NCI-H510A (cell line): Measurements from ENCODE around the gene ZBTB20.

Experiments
- DNase-seq: peaks from one replicate; lab custom pipeline; 2025; lab: John Stamatoyannopoulos, UW

The ZBTB20 gene

DNA sequence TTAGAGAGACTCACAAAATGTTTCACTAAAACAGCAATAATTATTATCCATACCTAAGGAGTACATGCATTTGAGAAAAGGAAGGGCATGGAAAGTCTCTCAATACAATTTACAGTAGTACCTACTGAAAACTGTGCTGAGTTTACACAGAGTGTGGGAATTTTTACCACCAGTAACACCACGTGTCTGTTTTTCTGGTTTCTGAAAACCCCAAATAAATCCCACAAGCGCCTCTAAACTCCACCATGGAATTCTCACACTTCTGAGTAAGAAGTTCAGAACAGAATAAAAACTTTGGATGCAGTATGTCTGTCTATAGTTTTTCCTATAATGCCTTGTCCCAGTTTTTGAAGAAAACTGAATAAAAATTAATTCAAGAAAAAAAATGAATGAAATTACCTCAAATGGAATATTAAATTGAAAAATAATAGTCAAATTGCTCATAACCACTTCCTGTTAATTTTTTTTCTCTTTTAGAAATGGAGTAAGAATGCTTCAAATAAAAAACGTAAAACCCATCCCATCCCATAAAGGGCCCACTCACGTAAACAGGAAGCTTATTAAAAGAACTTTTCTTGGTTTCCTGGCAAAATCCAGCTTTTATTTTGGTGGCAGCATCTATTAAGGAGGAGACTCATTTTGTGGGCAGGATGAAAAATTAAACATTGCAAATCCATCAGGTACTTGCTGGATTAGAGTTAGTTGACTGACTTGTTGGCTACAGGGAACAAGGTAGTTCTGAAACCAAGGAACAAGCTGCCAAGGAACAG is 475.2 kb downstream of the ZBTB20 start:
- no peak for DNase-seq

DNA sequence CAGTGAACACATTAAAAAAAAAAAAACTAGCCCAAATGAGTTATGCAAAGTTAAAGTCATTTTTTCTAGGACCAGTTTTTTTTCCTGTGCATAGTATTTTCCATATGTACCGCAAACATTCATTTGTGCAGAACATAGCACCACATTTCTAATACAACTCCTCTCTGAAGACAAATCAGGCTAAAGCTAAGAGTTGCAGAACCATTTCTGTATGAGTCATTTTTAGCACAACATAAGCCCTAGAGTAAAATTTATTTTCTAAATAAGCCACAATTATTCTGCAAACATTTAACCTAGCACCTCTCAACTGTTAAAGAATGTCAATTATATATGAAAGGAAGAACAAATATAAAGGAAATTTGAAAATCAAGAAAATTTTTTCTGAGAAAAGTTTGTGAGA is 477.5 kb downstream of the ZBTB20 start:
- DNase-seq = no peak

DNA sequence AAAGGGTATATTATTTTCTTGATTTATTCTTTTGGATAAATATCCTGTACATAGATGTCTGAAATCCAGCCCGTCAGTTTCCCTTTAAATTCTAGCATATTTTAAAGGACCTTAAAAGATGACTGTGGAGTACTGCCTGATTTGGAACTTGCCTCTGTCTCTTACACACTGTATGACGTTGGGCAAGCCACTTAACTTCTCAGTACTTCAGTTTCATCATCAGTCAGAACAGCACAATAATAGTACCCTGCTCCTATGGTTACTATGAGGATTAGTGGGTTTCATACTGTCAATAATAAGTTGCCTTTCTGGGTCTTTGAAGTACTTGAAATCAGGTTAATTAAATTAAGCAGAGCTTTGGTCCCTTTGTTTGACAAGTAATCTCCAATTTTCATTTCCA is 479.0 kb downstream of the ZBTB20 start:
- DNase-seq = no peak

DNA sequence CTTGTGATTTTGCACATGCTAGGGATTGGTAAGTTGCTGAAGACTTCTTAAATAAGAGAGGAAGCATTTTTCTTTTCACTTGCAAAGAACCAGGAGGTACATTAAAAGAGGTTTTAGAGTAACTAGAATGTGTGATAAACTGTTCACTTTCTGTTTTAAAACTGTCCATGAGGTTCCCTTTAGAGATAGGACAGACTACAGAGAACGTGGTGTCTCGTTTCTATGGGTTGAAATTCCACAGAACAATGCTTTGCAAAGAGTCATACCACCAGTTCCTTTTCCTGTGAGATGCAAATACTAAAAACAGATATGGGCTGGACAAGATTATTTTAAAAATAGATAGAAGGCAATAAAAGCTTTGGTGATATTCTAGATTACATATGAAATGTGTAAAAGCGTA is 480.5 kb downstream of the ZBTB20 start:
- no peak for DNase-seq

DNA sequence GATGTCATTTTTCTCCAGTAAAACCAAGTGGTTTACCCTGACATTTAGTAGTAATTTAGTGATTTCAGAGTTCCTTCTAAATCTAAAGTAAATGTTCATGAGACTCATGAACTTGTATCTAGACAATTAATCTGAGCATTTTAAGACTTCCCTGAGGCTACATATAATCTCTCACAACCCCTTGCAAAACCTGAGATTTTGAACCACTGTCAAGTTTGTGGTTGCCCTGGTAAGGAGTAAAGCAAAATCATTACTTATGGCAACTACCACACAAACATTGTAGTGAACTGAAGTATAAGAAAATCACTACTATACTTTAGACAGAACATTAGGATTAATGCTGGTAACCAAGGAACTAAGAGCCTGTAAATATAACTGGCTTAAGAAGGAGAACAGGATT is 483.1 kb downstream of the ZBTB20 start:
- DNase-seq = no peak

DNA sequence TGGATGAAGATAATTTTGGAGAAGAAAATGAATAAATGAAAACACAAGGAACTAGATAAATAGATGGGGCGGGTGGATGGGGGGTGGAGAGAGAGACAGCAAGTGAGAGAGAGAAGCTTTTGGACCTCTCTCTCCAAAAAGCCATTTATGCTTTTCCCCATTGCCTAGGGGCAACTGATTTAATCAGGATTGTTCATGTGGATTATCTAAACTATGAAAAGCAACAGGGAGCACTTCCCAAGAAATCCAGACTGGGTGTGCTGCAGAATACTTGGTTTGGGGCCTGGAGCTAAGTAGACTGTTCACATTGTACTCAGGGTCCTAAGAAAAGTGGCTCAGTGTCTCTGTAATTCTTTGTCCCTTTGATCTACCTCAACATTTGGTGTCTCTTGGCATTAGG is 486.3 kb downstream of the ZBTB20 start:
- no peak for DNase-seq

DNA sequence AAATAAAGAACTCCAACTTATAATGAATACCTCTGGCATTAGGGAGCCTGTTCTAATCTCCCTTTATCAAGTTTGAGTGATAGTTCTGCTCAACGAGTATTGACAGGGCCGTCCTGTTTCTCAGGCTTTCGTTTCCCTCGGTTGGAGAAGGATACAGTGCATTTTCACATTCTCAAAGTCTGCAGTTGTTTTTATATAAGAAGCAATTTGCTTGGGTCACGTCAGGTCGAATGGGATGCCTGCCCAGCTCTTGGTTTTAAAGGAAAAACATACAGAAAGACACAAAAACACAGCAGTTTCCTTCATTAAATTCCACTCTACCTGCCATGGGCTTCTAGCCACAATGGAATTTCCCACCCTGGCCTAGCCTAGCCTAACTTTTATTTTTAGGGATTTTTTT is 487.0 kb downstream of the ZBTB20 start:
- DNase-seq = no peak

DNA sequence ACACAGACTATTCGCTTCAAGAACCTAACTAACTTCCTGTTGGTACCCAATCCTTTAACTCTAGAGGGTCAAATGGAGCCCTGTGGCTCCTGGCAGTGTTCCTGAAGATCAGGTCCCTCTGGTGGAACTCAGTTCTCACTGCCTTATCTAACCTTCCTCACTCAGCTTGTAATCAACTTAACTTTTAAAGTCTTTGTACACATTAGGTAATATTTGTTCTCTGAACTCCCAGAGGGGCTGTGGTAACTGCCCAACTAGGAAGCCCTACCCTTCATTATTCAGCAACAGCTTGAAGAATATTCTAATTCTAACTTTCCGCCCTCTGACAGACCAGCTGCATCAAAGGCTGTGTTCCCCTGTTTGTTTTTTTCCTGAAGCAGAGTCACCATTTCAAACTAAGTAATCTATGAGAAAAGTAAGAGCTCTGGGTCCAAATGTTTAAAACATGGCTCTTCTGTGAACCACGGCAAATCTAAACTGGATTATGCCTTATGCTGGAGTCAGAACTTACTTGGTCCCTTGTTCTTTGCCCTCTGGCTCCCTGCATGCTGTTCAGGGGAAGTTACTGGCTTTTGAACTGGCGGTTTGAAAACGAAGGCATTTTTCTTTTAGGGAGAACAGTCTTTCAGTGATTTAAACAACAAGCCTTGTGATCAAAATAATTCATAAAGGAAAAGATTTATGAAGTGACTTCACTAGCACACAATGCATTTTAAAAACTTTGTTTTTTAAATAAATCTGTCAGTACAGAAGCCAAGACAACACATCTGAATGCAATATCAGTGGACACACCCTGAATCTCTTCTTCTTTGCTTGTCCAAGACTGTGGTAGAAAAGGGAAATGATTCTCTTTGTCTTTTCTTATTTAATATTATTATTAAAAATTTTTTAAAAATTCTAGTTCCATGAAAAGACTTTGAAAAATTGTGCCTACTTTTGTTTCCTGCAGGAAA is 487.7 kb downstream of the ZBTB20 start:
- no peak for DNase-seq

DNA sequence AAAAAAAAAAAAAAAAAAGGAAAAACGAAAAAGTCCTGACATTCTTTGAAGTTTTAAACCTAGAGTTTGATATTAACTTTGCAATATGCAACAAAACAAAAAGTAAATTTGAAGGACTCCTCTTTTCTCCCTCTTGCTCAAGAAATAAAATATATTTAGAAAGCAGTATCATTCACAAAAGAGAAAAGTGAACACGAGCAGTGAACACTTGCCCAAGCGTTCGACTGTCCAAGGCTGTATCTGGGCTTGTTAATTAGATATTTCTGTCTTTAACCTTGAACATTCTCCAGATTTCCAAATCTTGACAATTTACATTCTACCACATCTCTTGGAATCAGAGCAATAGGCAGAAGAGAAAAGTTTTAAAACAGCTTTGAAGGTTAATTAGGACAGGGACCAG is 495.5 kb downstream of the ZBTB20 start:
- DNase-seq = no peak

DNA sequence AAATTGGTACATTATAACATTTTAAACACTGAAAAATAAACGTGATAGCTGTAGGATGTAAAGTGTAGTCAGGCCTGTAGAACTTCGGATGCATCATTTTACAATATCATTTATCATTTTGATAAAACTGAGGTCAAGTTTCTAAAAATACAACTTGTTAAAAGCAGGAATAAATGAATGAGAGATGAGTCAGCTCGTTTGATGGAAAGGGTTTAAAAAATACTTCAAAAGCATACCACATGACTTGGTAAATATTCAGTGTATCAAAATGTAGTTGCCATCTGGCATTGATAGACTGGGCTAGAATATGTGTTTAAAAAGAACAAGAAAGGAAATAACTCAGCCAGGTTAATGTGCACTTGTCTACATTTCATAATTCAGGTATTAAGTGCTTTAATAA is 496.3 kb downstream of the ZBTB20 start:
- no peak for DNase-seq

DNA sequence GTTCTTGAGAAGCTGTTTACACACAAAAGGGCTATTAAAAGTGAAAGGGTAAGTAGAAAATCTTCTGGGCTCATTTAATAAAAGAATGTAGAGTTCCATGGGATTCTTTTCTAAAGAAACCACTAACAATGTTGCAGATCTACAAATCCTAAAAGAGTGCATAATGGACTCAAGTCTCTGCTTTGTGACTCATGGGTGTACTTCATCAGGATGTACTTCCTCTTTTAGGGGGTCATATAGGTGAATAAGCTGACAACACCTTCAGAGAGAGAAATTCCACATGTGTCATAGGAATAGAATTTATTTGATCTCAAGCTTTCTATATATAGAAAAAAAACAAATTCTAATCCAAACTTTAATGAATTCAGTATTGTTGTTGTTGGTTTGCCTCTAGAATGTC is 497.8 kb downstream of the ZBTB20 start:
- no peak for DNase-seq

DNA sequence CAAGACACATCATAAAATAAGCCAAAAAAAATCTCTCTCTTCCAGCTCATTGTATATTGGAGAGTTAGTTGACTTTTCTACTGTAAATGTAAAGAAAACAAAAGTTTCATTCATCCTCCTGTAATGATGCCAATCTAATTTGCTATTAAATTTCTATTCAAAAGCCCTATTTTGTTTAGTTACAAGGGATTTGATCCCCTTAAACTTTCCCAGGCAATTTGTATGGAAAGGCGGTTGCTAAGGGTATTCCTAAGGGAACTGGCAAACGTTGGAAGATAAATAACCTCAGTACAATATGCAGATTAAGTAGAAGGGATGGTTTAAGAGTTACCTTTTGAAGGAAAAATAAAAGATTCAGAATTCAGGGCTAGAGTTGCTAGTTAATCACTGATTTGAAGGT is 500.6 kb downstream of the ZBTB20 start:
- DNase-seq = no peak

DNA sequence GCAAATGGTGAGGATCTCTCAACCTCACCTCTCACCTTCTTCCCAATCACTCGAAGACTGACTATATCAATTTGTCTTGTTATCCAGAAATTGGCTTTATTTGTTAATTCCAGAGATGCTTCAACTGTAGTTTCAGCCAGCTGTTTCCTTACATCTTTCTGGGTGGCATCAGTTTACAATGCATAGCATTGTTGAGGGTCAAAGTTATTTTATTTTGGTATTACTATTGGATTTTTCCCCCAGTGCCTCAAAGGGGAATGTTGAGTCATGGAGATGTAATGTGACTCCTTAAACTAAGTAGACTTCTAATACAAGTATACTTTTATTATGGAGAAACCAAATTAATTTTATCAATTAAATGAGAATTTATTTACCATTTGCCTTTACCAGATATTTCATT is 501.7 kb downstream of the ZBTB20 start:
- no peak for DNase-seq

DNA sequence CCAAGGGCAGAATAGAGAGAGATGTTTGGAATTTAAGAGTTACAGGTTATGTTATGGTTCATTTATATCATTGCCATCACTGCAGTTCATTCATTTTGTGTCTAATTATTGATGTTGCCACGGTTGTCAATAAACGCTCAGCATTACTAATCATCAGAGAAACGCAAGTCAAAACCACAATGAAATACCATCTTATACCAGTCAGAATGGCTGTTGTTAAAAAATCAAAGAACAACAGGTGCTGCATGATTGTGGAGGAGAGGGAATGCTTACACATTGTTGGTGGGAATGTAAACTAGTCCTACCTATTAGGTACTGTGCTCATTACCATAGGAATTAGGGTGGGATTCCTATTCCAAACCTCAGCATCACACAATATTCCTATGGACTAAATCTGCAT is 502.7 kb downstream of the ZBTB20 start:
- no peak for DNase-seq

DNA sequence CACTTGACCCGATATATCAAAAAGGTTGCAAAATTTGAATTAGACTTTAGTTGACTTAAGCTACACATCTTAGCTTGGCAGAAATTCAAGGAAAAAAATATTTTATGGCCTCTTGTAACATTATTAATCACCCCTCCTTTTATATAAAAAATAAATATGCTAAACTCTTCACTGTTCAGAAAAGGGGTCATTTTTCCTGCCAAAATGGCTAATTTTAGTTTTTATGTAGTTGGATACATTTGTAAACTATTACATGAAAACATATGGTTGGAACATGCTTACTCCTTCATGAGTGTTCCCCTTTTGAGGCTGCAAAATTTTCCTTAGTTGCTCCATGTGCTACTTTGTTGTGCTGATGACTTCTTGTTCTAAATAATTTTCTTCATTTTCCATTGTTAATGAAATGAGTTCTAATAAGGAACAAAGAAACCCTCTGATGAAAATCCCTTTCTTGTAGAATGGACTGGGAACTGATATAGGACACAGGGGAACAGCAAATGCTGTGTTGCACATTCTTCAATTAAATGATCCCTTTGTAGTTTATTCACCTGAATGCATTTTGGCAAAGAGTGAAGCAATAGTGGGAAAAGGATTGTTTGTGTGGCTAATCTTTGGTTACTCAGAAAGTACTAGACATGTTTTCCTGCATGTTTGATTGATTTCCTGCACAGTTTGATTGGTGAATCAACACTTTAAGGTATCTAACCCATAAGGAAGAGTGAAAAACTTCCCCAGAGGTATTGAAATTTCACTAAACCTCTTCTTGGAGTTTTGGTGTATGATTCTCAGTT is 503.9 kb downstream of the ZBTB20 start:
- DNase-seq = no peak

DNA sequence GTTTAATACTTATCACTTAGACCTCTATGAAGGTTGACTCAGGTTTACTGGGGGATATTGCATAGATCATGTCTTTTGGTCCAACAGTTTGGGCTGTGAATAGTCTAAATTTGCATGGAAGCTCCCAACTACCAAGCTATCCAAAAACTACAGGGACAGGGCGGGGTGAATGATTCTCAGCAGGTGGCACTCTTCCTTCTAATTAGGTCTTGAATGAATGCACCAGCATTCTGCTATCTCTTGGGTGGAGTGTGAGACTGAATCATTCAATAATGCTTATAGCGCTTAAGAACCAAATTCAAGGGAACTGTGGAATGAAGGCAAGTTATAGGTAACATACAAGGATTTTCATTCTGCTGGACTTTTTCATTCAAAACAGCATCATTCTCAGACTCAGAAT is 507.0 kb downstream of the ZBTB20 start:
- DNase-seq = no peak

DNA sequence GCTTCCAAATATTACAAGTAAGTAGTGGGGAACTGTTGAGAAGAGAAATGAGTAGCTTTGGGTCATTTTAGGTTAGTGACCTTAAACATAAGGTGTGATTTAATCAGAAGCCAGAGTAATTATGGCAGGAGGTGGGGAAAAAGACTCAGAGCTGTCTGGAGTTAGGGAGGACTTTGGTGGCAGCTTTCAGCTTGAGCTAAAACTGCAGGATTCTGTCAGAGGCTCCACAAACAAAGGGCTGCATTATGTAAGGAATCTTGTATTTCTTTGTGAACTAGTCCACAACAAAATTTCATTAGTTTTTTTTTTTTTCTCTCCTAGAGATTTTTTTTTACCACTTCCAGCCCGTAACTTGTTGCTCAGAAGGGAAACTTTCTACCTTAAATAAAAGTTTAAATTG is 507.9 kb downstream of the ZBTB20 start:
- no peak for DNase-seq

DNA sequence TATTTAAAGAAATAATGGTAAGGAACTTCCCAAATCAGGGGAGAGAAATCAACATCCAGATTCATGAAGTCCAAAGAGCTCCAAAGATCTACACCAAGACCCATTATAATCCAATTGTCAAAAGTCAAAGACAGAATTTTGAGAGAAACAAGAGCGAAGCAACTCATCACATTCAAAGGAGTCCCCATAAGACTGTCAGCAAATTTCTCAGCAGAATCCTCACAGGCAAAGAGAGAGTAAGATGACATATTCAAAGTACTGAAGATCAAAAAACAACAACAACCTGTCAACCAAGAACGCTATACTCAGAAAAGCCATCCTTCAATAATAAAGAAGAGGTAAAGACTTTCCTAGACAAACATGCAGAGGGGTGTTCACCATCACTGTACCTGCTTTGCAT is 511.2 kb downstream of the ZBTB20 start:
- DNase-seq = no peak

DNA sequence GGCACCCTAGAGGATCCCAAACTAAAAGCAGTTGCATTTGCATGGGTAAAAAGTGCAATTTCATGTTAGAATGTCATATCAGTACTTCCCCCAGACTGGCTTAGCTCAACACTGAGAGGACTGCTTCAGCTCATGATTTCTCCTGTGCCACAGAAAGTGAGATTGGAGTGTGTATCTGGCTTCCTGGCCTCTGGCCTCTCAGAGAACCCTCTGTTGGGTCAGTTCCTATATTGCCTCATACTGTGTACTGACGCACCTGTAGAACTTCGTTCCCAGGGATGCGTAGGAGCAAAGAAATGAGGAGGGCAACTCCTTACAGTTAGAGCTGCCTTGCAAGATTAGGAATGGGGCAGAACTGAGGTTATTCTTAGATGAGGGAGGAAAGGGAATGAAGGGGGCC is 512.5 kb downstream of the ZBTB20 start:
- DNase-seq = no peak

DNA sequence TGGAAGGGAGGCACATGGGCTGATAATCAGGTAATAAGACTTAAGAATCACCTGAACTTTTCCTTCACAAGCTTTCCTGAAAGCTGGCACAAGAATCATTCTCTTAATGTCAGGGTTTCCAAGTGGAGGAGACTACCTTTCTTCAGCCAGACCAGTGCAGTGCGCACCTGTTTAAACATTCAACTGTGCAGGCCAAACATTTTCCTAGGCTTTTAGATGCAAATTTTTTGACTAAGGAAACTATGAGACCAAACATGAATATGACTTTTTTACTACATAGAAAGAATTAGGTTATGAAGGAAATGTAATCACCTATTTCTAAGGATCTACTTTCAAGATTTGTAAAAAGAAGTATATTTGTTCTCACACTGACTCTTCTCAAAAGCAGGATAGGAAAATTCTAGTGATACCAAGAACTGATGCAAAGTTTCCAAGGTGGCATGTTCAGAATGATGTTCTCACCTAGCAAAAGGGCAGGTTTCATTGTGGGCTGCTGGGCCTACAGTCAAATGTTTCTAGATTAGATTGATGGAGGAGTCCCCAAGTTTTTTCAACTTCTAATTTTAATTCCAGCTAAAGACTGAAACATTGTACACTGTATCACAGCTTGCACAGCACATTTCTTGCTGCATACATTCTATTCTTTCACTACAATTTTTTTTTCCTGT is 514.2 kb downstream of the ZBTB20 start:
- DNase-seq = no peak

DNA sequence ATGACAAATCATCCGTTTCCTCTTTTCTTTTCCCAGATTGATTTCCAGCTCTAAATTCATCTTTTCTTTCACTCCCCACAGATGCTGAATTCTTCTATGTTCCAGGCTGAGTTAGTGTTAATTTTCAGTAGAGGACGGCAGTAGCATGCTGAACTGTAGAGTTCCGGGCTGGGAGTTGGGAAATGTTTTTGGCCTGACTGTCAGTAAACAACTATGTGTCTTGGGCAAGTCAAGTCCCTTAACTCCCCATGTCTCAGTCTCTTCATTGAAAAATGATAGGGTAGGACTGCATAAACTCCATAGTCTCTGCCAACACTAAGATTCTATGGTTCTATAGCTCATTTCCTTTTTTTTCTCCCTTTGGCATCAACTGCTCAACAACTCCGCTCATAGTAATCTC is 519.3 kb downstream of the ZBTB20 start:
- DNase-seq = no peak

DNA sequence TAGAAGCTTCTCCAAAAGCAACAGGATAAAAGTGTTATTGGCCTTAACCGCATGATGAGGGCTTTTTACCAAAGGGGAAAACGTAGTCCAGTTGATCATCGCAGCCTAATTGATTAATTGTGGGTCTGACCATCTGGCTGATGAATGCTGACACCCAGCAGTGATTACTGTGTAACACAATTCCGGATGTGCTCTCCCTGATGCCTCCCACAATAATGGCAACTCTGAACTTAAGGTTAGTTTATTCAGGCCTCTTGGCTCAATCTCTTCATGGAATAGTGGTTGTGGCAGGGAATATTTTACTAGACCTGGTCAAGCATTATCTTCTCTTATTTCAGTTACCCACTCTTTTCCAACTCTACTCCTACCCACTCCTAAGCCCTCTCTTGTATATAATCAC is 520.3 kb downstream of the ZBTB20 start:
- DNase-seq = no peak
